GM12801 (cell line): ENCODE measurements around the gene DIP2C.

Experiments
- TF ChIP-seq, protein P1 (sequence below): IDR thresholded peaks from one replicate; pipeline ENCODE4 v1.5.1; 2011; ENCODE audit warnings: control low read depth; ENCODE audit not compliant: insufficient read length; ENCODE audit errors: extremely low read depth

The DIP2C gene

DNA sequence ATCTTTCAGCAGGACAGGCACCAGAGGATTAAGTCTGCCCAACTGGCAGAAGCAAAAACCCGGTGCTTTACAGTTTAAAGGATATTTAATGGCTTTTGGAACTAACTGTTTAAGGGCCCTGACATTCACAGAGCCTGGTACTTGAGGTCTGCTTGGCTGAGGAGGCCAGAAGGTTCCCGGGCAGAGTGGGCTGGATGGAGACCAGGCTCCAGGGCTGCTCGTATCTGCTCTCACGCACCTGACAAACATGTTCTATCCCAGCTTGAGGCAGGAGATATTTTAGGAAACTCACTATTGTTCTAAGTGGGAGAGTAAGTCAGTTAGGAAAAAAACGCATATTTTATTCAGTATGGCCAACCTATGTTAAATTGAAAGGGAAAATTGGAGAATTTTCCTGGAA lies 410.8 kb downstream of the DIP2C start:
- TF ChIP-seq, protein P1, sequence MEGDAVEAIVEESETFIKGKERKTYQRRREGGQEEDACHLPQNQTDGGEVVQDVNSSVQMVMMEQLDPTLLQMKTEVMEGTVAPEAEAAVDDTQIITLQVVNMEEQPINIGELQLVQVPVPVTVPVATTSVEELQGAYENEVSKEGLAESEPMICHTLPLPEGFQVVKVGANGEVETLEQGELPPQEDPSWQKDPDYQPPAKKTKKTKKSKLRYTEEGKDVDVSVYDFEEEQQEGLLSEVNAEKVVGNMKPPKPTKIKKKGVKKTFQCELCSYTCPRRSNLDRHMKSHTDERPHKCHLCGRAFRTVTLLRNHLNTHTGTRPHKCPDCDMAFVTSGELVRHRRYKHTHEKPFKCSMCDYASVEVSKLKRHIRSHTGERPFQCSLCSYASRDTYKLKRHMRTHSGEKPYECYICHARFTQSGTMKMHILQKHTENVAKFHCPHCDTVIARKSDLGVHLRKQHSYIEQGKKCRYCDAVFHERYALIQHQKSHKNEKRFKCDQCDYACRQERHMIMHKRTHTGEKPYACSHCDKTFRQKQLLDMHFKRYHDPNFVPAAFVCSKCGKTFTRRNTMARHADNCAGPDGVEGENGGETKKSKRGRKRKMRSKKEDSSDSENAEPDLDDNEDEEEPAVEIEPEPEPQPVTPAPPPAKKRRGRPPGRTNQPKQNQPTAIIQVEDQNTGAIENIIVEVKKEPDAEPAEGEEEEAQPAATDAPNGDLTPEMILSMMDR: no peak

DNA sequence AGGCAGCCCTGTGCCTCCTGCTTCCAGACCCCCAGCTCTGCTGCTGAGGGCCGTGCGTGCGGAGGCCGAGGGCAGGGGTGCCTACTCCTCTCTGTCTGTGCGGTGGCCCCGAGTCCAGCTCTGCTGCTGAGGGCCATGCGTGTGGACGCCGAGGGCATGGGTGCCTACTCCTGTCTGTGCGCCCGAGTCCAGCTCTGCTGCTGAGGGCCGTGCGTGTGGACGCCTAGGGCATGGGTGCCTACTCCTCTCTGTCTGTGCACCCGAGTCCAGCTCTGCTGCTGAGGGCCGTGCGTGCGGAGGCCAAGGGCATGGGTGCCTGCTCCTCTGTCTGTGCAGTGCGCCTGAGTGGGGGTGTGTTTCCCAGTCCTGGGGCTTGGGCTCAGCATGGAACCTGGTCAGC lies 411.5 kb downstream of the DIP2C start:
- TF ChIP-seq, protein P1: no peak

DNA sequence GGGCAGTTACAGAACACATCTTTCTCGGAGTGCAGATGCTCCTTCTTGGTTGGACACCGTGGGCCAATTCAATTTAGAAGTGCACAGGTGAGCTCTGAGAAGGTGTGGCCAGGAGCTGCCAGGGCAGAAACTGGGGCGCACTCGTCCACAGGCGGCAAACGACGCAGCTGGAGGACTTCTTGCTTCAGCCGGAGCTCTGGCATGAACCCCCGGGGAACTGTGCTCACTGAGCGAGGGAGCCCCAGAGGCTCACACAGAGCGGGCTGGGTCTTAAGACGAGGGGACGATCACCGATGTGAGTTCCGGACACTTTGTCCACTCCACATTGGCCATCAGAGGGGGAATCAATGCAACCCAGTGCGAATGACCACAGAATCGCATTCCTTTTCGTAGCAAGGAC lies 413.8 kb downstream of the DIP2C start:
- TF ChIP-seq, protein P1: no peak

DNA sequence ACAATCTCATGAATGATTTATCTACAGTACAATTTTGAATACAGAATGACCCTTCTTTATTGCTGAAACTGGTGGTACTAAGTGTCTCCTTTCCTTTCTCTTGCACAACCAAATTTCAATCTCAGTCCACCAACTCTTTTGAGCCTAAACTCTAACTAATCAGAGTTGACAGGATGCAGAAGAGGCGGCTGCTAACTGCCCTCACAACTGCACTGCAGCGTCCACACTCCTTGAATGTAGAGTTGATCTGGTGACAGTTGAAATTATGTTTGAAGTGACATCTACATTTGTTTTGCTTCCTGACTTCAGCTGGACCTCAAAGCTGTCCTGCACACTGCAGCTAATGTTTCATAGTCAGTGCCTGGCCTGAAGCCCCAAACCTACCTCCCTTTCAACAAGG lies 414.6 kb downstream of the DIP2C start:
- TF ChIP-seq, protein P1: no peak

DNA sequence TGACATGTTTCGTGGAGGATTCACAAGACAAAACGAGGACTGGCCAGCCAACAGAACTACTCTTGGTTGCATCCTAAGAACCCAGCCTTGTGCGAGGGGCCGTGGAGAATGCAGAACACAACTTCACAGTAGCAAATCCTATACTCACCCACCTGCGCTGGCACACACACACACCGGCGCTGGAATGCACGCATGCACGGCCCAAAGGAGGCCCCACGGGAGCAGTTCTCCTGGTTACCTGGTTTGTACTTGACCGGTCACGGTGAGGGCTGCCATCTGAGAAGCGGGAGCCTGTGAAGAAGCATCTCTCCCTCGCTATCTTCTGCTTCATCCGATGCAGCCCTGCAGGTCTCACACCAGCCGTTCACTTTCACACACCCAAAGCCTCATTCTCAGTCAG lies 416.4 kb downstream of the DIP2C start:
- TF ChIP-seq, protein P1: no peak

DNA sequence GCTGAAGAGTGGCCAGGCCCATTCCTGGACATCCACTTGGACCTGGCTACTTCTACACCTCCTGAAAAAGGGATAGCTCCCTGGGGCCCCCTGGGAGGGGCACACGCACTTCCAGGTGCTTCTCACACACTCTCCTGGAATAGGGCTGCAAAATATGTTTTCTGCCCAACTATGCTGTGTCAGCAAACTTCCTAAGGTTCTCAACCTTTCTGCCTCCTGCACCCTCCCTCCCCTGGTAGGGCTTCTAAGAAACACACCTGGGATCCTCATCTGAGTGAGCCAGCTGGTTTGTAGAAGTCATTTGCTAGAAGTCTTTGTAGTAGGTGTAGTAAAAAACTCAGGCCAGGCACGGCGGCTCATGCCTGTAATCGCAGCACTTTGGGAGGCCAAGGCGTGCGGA lies 417.7 kb downstream of the DIP2C start:
- TF ChIP-seq, protein P1: no peak

DNA sequence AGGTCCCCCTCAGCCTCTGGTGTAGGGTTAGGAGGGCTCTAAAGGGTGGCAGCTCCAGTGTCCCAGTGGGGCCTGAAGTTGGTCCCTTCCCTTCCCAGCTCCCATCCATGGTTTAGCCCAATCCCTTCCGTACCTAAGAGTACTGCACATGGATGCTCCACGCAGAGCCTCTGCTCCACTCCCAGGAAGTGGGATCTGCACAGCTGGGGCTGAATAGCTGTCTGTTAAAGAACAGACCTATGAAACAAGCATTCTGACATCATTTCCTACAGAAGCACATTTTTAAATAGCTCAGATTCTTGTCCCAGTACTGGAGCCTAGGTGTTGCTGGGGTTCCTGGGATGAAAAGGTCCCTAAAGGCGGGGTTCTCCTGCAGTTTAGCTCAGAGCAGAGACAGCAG lies 418.3 kb downstream of the DIP2C start:
- TF ChIP-seq, protein P1: no peak

DNA sequence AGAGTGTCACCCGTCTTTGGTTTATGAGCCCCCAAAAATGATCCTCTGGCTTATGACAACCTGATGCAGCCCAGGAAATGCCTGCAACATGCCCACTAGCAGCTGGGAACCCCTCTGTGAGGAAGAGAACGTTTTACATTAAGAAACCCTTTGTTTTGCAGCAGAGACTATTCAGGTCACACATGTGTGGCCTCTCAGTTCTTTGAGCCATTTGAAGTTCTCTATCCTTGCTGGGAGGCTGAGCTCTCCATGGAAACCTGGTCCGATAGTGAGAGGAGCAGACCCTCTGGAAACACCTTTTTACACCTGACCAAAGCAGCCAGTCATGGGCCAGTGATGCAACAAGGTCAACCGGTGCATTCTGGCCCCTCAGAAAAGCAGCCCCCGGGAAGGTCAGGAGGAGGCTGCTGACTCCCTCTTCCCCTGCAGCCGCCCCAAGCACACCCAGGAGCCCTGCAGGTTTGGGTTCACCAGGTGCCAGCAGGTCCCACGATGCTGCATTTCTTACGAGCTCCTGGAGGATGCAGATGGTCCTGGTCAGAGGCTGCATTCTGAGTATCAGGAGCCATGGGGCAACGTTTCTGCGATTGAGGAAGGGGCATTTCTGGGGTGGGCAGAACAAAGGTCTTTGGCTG lies 419.9 kb downstream of the DIP2C start:
- TF ChIP-seq, protein P1: no peak
